NCI-H1092 (cell line): ENCODE results near the gene ACMSD.

Experiments used
- DNase-seq: peaks from one replicate; lab custom pipeline; 2025; lab: John Stamatoyannopoulos, UW

ACMSD gene

GRCh38 chr2:134950886-134951285 is 112.5 kb downstream of the ACMSD start:
- DNase-seq = no peak
